HCT116 (cell line): ENCODE data around the gene RNF217. TPM values are rescaled to one million over a fixed set of nuclear protein-coding genes. Genes with fewer than 3 reads are reported as not detected.

ENCODE experiments used
- ATAC-seq: fragments of 200-7000 bp; cut with Tn5 transposase; 2 replicates; pipeline ENCODE4 v1.9.1; 2020; ENCODE audit warnings: mild to moderate bottlenecking, moderate library complexity
- BruUV-seq: library from RNA; stranded (reverse); fragments of 400-500 nt; replicated peaks from 2 replicates; lab custom pipeline; 2021; lab: Mats Ljungman, UMichigan
- CTCF ChIA-PET: fragments of 300-600 bp; sonication (Branson Sonifier 250); formaldehyde crosslinking; loops from one replicate; lab custom pipeline; 2021; ENCODE audit warnings: antibody characterized with exemption; lab: Charles Lee
- POLR2A ChIA-PET: fragments of 300-600, 350-600 bp; sonication (Branson Sonifier 250); formaldehyde crosslinking; loops from one replicate; lab custom pipeline; 2021; ENCODE audit warnings: antibody characterized with exemption; lab: Charles Lee
- RAD21 ChIA-PET, 2 experiments: fragments of 300-600 bp; sonication (Branson Sonifier 250); formaldehyde crosslinking; loops; one replicate each; lab custom pipeline; 2023; ENCODE audit warnings: low total read pairs in 2 of 2; ENCODE audit not compliant: uncharacterized antibody in 2 of 2, unreplicated experiment in 2 of 2, low non-redundant PET in 1 of 2; lab: Charles Lee
- DNase-seq: peaks from one replicate; pipeline ENCODE4 v3.0.0-alpha.2; 2010; ENCODE audit warnings: low read depth, low spot score
- H2AFZ ChIP-seq: fragments of 200-600 bp; shearing (Covaris generic), sonication (generic); 2 replicates; pipeline ENCODE4 v1.6.1; 2017; ENCODE audit warnings: low read depth, mixed run types, mixed read lengths, antibody characterized with exemption, low read length; ENCODE audit not compliant: poor library complexity, severe bottlenecking
- H3K27ac ChIP-seq: 2 replicates; pipeline ENCODE4 v1.5.1; 2012; ENCODE audit warnings: low read depth, low read length
- H3K27me3 ChIP-seq: fragments of 200-600 bp; sonication (generic); 2 replicates; pipeline ENCODE4 v1.6.1; 2016; ENCODE audit warnings: mixed run types, low read length, mixed read lengths; ENCODE audit not compliant: insufficient read depth
- H3K36me3 ChIP-seq, 2 experiments: fragments of 200-500 bp in 1 of 2; fragments of 200-600 bp in 1 of 2; sonication (Bioruptor generic) in 1 of 2; sonication (generic) in 1 of 2; 2 replicates each; pipeline versions ENCODE4 v1.5.1 to v1.6.1; 2014 to 2016; ENCODE audit warnings: low read length in 2 of 2, inconsistent platforms in 1 of 2, mixed read lengths in 1 of 2, mixed run types in 1 of 2; ENCODE audit not compliant: insufficient read depth in 2 of 2, control insufficient read depth in 1 of 2
- H3K4me1 ChIP-seq, 2 experiments: fragments of 200-600 bp in 1 of 2; sonication (generic) in 1 of 2; 2 replicates each; pipeline versions ENCODE4 v1.5.1 to v1.6.1; 2012 to 2017; ENCODE audit warnings: low read length in 2 of 2, inconsistent platforms in 1 of 2, mild to moderate bottlenecking in 1 of 2, mixed read lengths in 1 of 2, mixed run types in 1 of 2, moderate library complexity in 1 of 2; ENCODE audit not compliant: insufficient read depth in 2 of 2, control insufficient read depth in 1 of 2
- H3K4me2 ChIP-seq: fragments of 200-600 bp; sonication (generic); 2 replicates; pipeline ENCODE4 v1.6.1; 2017; ENCODE audit warnings: mixed run types, low read length, mixed read lengths
- H3K4me3 ChIP-seq, 2 experiments: fragments of 200-600 bp in 1 of 2; sonication (generic) in 1 of 2; replicated peaks in 1 of 2; 2 replicates each; pipeline ENCODE4 v1.5.1; 2011 to 2016; ENCODE audit warnings: low read length in 2 of 2, control low read depth in 1 of 2, low read depth in 1 of 2, mild to moderate bottlenecking in 1 of 2, mixed read lengths in 1 of 2, mixed run types in 1 of 2
- H3K79me2 ChIP-seq: fragments of 200-600 bp; sonication (generic); 2 replicates; pipeline ENCODE4 v1.6.1; 2017; ENCODE audit warnings: mild to moderate bottlenecking, mixed run types, low read length, moderate library complexity, mixed read lengths; ENCODE audit not compliant: insufficient read depth
- H3K9ac ChIP-seq: fragments of 200-600 bp; sonication (generic); 2 replicates; pipeline ENCODE4 v1.6.1; 2016; ENCODE audit warnings: low read length, mixed read lengths
- H3K9me2 ChIP-seq: fragments of 200-600 bp; sonication (generic), shearing (Covaris generic); 2 replicates; pipeline ENCODE4 v1.6.1; 2017; ENCODE audit warnings: mixed run types, mild to moderate bottlenecking, moderate library complexity; ENCODE audit not compliant: insufficient read depth
- H3K9me3 ChIP-seq, 2 experiments: fragments of 200-500 bp in 1 of 2; fragments of 200-600 bp in 1 of 2; sonication (Bioruptor generic) in 1 of 2; sonication (generic) in 1 of 2; 2 replicates each; pipeline ENCODE4 v1.6.1; 2014 to 2017; ENCODE audit warnings: low read length in 2 of 2, mixed read lengths in 2 of 2, inconsistent platforms in 1 of 2, low read depth in 1 of 2, mild to moderate bottlenecking in 1 of 2, mixed run types in 1 of 2, moderate library complexity in 1 of 2; ENCODE audit not compliant: control insufficient read depth in 1 of 2, insufficient read depth in 1 of 2
- H4K20me1 ChIP-seq: fragments of 200-600 bp; sonication (generic), shearing (Covaris generic); 2 replicates; pipeline ENCODE4 v1.6.1; 2017; ENCODE audit warnings: mixed run types, mild to moderate bottlenecking, moderate library complexity; ENCODE audit not compliant: insufficient read depth
- CBX3 ChIP-seq: IDR thresholded peaks from 2 replicates; pipeline ENCODE4 v1.6.1; 2012; ENCODE audit warnings: low read depth
- CEBPB ChIP-seq: IDR thresholded peaks from 2 replicates; pipeline ENCODE4 v1.6.1; 2012; ENCODE audit warnings: low read depth
- EGR1 ChIP-seq: IDR thresholded peaks from 2 replicates; pipeline ENCODE4 v1.6.1; 2012; ENCODE audit warnings: low read depth
- ELF1 ChIP-seq: IDR thresholded peaks from 2 replicates; pipeline ENCODE4 v1.6.1; 2012; ENCODE audit warnings: low read depth, borderline replicate concordance
- EZH2phosphoT487 ChIP-seq: fragments of 200-600 bp; IDR thresholded peaks from 2 replicates; pipeline ENCODE4 v1.6.1; 2018; ENCODE audit warnings: antibody characterized with exemption, borderline replicate concordance
- FOSL1 ChIP-seq: IDR thresholded peaks from 2 replicates; pipeline ENCODE4 v1.6.1; 2012; ENCODE audit warnings: low read depth
- JUND ChIP-seq: IDR thresholded peaks from 2 replicates; pipeline ENCODE4 v1.6.1; 2012
- POLR2A ChIP-seq: IDR thresholded peaks from 2 replicates; pipeline ENCODE4 v1.7.0; 2011; ENCODE audit warnings: borderline replicate concordance; ENCODE audit not compliant: insufficient read depth, insufficient read length; ENCODE audit errors: extremely low read depth
- POLR2AphosphoS5 ChIP-seq: IDR thresholded peaks from 2 replicates; pipeline ENCODE4 v1.6.1; 2011; ENCODE audit warnings: mild to moderate bottlenecking, low read depth, low read length, moderate library complexity
- SIN3A ChIP-seq: IDR thresholded peaks from 2 replicates; pipeline ENCODE4 v1.6.1; 2012; ENCODE audit warnings: low read depth
- SP1 ChIP-seq: IDR thresholded peaks from 2 replicates; pipeline ENCODE4 v1.6.1; 2012; ENCODE audit warnings: low read depth
- SRF ChIP-seq: IDR thresholded peaks from 2 replicates; pipeline ENCODE4 v1.6.1; 2012; ENCODE audit warnings: low read depth
- TCF7L2 ChIP-seq: IDR thresholded peaks from 2 replicates; pipeline ENCODE4 v1.7.0; 2011; ENCODE audit warnings: borderline replicate concordance, inconsistent platforms; ENCODE audit not compliant: insufficient read depth, insufficient read length; ENCODE audit errors: extremely low read depth
- YY1 ChIP-seq: IDR thresholded peaks from 2 replicates; pipeline ENCODE4 v1.6.1; 2011; ENCODE audit warnings: low read length, low read depth, moderate library complexity, mild to moderate bottlenecking; ENCODE audit not compliant: insufficient replicate concordance; ENCODE audit errors: extremely low read depth
- ZFX ChIP-seq: fragments of 450-650 bp; IDR thresholded peaks from 2 replicates; pipeline ENCODE4 v1.6.1; 2017
- ZNF274 ChIP-seq: fragments of 200-500 bp; sonication (Bioruptor generic); IDR thresholded peaks from 2 replicates; pipeline ENCODE4 v1.6.1; 2014; ENCODE audit warnings: mild to moderate bottlenecking, low read depth, low read length, inconsistent platforms
- intact Hi-C: fragments of 100-400 bp; cut with micrococcal nuclease; formaldehyde crosslinking; loops from 2 replicates; pipeline ENCODE4 v1.10.0; 2022
- total RNA-seq: library from RNA; stranded (reverse); gene quantifications from one replicate; pipeline ENCODE4 v1.2.1, GENCODE V29; 2021; ENCODE audit not compliant: unreplicated experiment
- TF ChIP-seq, protein P1 (sequence below): IDR thresholded peaks from 2 replicates; pipeline ENCODE4 v1.6.1; 2012
- TF ChIP-seq, protein P2 (sequence below), 3 experiments: fragments of 200-600 bp in 1 of 3; sonication (generic) in 1 of 3; IDR thresholded peaks in 2 of 3; conservative IDR thresholded peaks in 1 of 3; 2 replicates each; pipeline ENCODE4 v1.5.1; 2012 to 2017; ENCODE audit warnings: low read depth in 2 of 3, low read length in 2 of 3, antibody characterized with exemption in 1 of 3, borderline replicate concordance in 1 of 3, control low read depth in 1 of 3, mild to moderate bottlenecking in 1 of 3, mixed read lengths in 1 of 3, mixed run types in 1 of 3, moderate library complexity in 1 of 3; ENCODE audit not compliant: insufficient read depth in 1 of 3
- TF ChIP-seq, protein P3 (sequence below): IDR thresholded peaks from 2 replicates; pipeline ENCODE4 v1.6.1; 2012

The RNF217 gene
- total RNA-seq, 1 experiment from 2014 or later: 20.4 TPM

DNA sequence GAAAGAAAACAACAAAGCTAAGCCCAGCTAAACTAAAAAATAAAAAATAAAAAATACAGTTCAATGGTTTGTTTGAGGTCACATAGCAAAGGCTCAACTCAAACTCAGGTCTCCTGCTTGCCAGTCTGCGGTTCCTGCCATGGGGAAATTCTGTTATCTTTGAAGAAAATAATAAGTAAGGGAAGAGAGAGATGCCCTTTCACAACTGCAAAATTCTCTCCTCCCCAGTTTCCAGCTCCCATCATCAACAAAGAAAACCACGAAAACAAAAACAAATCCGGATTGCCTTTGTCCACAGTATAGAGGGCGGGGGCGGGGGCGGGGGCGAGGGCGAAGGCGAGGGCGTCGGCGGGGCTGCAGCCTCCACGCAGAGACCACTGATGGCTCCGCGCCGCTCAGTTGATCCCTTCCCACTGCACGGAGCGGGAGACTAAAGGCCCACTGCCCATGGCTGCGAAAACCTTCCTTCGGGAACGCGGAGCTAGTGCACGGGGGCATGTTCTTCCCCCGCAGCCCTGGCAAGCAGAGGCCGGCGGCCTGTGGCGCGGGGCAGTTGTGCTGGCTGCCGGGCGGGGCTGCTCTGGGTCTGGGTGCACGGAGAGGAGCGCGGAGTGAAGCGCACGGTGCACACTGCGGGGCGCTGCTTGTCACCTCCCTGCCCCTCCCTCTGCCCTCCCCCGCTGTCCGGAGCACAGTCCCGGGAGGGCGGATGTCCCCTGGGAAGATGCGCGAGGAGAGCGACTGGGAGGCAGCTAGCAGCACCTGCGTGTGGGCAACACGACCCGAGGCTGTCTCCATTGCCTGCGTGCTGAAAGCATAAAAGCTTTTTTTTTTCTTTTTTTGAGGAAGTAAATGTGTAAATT, 137.2 kb downstream of the RNF217 start:
- Histone ChIP-seq H3K27ac (no peak overlapping the region), H3K9me2 (no peaks in the 10 kb centered on the region), H3K9ac (peak overlapping the region; percentile 41; the same call in 1 of the 2 replicates), H4K20me1 (no peaks in the 10 kb centered on the region), H2AFZ (peak overlapping the region; percentile 75), H3K36me3 (no peaks in the 10 kb centered on the region), H3K79me2 (no peaks in the 10 kb centered on the region), H3K9me3 (no peaks in the 10 kb centered on the region), H3K27me3 (no peaks in the 10 kb centered on the region), H3K4me1 (peaks cover 9 to 48% of the 10 kb centered on the region in 2 experiments; a peak in 3 of 4 replicates), H3K4me3 (peak overlapping the region; percentile 47 to 58), H3K4me2 (peak overlapping the region; percentile 82)
- intact Hi-C loops: loop anchor here (2.0 to 10.0 kb wide), 2 partner anchors 55 to 135 kb away; partner anchors contain the start of gene RNF217
- ChIA-PET CTCF (interaction anchor here (1.0 to 1.2 kb wide), 2 partner anchors 14 to 228 kb away, joined by 3 to 4 read pairs; no protein-coding TSS in a partner anchor), POLR2A (interaction anchor here (0.9 kb wide), 1 partner anchor 25 kb away, joined by 3 read pairs; no protein-coding TSS in a partner anchor), RAD21 (interaction anchor here in 1 of 2 experiments (0.6 kb wide), 1 partner anchor 132 kb away, joined by 5 read pairs; no protein-coding TSS in a partner anchor)
- ATAC-seq (peak; percentile 97), DNase-seq (peak; percentile 49)
- no TSS peak for BruUV-seq
- TF ChIP-seq CEBPB: no peak
- no peak for TF ChIP-seq ZNF274
- TF ChIP-seq POLR2A: no peak
- no peak for TF ChIP-seq ELF1
- no peak for TF ChIP-seq SRF
- TF ChIP-seq POLR2AphosphoS5: 0 out of 2 replicates have a peak, but pooled peaks have one; percentile 30
- TF ChIP-seq, protein P1, sequence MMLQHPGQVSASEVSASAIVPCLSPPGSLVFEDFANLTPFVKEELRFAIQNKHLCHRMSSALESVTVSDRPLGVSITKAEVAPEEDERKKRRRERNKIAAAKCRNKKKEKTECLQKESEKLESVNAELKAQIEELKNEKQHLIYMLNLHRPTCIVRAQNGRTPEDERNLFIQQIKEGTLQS: no peak
- TF ChIP-seq, protein P2, sequence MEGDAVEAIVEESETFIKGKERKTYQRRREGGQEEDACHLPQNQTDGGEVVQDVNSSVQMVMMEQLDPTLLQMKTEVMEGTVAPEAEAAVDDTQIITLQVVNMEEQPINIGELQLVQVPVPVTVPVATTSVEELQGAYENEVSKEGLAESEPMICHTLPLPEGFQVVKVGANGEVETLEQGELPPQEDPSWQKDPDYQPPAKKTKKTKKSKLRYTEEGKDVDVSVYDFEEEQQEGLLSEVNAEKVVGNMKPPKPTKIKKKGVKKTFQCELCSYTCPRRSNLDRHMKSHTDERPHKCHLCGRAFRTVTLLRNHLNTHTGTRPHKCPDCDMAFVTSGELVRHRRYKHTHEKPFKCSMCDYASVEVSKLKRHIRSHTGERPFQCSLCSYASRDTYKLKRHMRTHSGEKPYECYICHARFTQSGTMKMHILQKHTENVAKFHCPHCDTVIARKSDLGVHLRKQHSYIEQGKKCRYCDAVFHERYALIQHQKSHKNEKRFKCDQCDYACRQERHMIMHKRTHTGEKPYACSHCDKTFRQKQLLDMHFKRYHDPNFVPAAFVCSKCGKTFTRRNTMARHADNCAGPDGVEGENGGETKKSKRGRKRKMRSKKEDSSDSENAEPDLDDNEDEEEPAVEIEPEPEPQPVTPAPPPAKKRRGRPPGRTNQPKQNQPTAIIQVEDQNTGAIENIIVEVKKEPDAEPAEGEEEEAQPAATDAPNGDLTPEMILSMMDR (IDR thresholded peaks at IDR 0.05 in 2 of 3, conservative IDR thresholded peaks at IDR 0.05 in 1 of 3; ENCODE audit: borderline replicate concordance in 1 of 3, insufficient read depth in 1 of 3, low read depth in 2 of 3, low read length in 2 of 3): 0 out of 6 replicates have a peak, but pooled peaks of 1 of the 3 experiments have one; percentile 10
- TF ChIP-seq, protein P3, sequence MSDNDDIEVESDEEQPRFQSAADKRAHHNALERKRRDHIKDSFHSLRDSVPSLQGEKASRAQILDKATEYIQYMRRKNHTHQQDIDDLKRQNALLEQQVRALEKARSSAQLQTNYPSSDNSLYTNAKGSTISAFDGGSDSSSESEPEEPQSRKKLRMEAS: peak; percentile 73
- TF ChIP-seq EGR1: peak; percentile 63; the same call in 1 of the 2 replicates
- TF ChIP-seq SP1: peak; percentile 26; the same call in 1 of the 2 replicates
- TF ChIP-seq EZH2phosphoT487: no peak
- TF ChIP-seq SIN3A: 0 out of 2 replicates have a peak, but pooled peaks have one; percentile 20
- no peak for TF ChIP-seq TCF7L2
- TF ChIP-seq CBX3: 0 out of 2 replicates have a peak, but pooled peaks have one; percentile 61
- no peak for TF ChIP-seq JUND
- no peak for TF ChIP-seq FOSL1
- peak; percentile 14; the same call in 1 of the 2 replicates for TF ChIP-seq ZFX
- TF ChIP-seq YY1: peak; percentile 18
